ENCODE data around the gene FITM2.

DNA sequence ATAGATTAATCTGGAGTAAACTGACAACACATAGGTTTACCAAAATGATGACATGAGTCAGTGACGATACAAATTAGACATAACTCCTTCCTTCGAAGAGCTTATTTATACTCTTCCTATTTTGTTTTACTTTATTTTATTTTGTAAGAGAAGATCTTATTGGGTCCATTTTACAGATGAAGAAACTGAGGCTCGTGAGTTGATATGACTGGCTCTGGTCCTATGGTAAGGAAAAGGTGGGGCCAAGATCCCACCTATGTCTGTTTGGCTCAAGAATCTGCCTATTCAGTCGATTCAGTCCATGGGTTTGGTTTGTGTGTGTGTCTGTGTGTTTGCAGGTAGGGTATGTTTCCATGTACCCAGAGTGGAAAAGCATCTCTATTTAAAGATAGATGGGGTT is 17.4 kb upstream of the FITM2 start:
- TF ChIP-seq EZH2 (IDR thresholded peaks at IDR 0.05; ENCODE audit: insufficient read depth, poor library complexity, severe bottlenecking): no peak
- TF ChIP-seq EZH2phosphoT487 (IDR thresholded peaks at IDR 0.05; ENCODE audit: insufficient read depth, low read depth): no peak
